Glomerular endothelial cell (primary cell): ENCODE results near the gene CEP131. TPM values are rescaled to one million over a fixed set of nuclear protein-coding genes. Genes with fewer than 3 reads are reported as not detected.
"Not testable (repeated sequence)": the region's sequence is repeated elsewhere in the genome, so short reads cannot be mapped to it uniquely, and the experiment has no call there.

Experiments used
- DNase-seq: peaks from one replicate; pipeline ENCODE4 v3.0.0-alpha.2; 2011; ENCODE audit warnings: low read depth, low spot score; ENCODE audit errors: extremely low read depth
- total RNA-seq: library from RNA; depleted of rRNA; stranded (reverse); fragments of >200 nt; gene quantifications from 2 replicates; pipeline ENCODE4 v1.2.3, GENCODE V29; 2015

CEP131 gene
- total RNA-seq, 1 donor from 2014 or later = 14.6 TPM

DNA sequence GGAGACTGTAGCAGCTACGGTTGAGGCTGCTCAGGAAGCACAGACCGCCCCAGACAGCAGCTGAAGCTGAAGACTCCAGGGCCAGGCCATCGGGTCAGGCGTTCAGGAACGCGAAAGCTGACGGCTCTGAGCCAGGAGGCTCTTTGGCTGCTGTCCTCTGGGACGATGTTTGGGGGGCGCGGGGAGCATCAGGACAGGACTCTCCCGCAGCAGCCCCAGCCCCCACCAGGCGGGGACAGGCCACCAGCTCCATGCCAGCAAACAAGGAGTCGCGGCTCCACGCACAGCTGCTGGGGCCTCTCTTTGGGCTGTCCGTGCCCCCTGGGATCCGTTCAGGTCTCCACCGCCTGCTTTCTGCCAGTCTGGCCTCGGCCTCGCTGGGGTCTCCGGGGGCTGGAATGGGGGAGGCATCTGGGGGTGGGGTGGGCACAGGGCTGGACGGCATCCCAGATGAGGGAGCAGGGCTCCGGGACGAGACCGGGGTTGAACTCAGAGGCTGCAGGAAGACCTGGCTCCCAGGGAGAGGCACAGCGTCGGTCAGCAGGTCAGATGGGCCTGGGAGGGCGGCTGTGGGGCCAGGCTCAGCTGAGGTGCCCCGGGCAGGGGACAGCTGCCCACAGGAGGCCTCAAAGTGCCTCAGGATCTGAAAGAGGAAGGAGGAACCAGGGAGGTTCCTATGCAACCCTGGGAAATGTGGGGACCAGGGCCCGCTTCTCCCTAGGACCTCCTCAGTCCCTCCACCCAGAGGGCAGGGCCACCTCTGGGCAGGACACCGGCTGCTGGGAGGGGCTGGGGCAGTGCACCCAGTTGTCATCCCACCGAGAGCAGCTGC, 6.3 kb upstream of the CEP131 start:
- DNase-seq = no peak

DNA sequence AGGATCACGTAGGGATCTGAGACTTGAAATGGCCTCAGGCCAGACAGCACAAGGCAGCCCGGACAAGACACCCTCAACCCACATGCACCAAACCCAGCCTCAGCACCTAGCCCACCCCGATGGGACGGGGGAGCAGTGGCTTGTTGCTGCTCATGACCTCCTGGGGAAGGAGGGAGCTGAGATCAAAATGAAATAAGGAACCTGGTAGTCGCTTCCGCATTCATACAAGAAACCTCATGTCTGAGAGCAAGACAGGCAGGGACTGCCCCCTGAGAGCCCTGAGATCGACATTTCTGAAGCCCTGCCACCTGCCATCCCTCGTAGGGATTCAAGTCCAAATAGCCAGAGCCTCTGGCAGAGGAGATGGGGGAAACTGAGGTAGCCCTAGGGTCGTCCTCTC, 5.7 kb upstream of the CEP131 start:
- DNase-seq = no peak

DNA sequence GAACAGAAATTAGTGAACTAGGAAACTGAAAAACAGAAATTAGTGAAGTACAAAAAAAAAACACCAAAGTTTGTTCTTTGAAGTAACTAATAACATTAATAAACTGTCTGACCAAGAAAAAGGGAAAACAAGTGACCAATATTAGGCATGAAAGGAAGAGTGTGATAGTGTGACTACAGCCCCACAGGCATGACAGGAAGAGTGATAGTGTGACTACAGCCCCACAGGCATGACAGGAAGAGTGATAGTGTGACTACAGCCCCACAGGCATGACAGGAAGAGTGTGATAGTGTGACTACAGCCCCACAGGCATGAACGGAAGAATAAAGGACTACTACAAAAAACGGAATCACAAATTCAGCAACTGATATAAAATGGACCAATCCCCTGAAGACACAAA, 4.9 kb upstream of the CEP131 start:
- not testable (repeated sequence) for DNase-seq

DNA sequence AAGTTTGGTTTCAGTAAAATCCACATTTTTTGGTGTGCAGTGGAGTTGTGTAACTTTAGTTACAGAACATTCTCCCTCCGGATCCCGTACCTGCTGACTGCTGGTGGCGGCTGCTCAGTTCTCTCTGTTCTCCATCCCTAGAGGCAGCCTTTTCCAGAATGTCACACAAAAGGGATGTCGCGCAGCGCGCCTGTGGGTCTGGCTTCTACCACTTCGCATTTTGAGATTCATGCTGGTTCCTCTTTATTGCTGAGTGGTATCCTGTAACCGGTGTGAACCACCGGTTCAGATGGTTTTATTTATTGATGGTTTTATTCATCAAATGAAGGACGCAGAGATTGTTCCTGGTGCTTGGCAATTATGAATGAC, 981 bp upstream of the CEP131 start:
- DNase-seq = no peak

DNA sequence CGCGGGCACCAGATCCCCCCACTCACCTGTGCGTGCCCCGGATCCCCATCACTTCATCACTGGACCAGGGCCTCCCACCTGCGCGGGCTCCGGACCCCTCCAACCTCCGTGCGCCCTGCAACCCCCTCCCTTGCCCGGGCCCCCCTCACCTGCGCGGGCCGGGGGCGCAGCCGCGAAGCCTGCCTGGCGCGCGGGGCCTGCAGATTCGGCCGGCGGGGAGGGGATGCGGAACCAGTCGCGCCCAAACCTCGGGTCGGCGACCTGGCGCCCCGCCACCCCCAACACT, 202 bp downstream of the CEP131 start:
- DNase-seq = no peak

DNA sequence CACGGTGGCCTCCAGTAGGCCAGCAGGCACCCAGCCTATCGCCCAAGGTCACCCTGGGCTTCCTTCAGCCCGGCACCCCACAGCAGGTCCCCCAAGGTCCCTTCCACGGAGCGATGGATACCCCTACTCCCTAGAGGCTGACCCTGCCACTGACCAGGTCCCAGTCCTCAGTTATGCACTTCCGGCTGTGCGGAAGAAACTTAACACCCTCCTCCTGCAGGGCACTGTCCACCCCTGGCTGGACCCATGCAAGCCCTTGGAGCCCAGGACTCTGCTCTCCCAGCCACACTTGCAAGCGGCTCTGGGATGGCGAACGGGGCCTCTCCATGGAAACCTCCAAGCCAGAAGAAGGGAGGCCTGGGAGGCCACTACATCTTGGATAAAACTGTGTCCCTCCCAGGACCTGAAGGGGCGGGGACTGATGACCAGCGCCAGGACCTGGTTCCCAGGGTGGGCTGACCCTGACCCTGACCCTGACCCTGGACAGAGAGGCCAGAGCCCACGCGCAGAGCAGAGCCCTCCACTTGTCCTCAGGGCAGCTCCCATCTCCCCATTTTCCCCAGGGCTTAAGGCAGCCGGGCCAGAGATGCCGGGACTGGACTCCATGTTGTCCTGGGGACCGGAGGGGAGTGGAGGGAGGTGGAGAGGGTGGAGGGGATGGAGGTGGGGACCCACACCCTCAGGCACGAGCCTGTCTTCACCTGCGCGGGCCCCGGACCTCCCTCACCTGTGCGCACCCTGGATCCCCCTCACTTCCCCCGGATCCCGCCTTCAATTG, 734 bp downstream of the CEP131 start:
- DNase-seq = no peak

DNA sequence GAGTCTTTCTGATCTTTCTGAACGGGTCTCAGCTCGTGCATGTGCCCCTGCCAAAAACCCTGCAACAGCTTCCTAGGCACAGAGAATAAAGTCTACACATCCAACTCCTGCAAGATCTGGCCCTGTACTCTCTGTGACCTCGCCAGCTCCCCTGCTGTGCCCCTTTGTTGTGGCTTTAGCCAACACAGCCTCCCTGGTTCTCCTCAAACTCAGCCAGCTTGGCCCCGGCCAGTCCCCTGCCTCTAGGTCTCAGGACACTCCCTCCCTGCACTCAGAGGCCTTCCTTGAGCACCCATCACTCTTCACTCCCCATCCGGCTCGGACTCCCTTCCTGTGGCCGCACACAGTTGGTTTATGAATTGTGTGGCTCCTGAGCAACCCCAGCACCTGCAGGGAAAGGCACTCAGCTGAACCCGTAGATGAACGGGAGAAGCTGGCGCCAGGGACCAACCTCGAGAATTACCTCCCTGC, 1.4 kb downstream of the CEP131 start:
- no peak for DNase-seq

DNA sequence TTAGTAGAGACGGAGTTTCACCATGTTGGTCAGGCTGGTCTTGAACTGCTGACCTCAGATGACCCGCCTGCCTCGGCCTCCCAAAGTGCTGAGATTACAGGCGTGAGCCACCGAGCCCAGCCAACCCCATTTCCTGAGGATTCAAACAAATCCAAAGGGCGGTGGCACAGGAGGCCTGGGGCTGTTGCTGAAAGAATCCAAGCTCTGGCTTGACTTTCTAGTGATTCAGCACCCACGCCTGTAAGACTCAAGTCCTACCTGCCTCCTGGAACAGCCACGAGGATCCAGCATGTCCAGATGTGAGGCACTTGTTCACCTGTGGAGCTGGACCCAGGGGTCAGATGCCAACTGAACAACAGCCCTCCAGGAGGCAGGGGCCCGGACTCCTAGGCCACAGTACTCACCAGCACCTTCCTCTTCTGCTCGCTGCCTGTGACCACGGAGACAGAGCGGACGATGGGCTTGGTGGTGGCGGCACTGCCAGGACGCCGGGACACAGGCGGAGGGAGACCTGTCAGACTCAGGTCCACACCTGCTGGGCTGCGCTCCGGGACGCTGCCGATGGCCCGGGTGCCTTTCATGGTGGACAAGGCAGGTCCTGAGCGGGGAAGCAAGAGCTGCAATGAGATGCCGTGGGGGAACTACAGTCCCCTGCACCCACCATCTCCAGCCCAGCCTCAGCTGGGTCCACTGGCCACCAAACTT, 3.1 kb downstream of the CEP131 start:
- no peak for DNase-seq

DNA sequence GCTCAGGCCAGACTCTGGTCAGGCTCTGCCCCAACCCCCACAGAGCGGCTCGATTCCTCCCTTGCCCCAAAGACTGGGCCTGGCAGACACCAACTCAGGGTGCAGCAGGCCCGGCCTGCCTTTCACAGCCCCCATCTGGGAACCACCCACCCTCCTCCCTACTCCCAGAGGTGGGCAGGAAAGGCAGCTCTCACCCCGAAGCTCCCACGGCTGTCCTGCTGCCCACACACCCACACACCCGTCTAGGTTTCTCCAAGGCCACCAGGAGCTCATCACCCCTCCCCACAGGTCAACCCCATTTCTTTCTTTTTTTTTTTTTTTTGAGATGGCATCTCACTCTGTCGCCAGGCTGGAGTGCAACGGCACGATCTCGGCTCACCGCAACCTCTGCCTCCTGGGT, 3.8 kb downstream of the CEP131 start:
- no peak for DNase-seq

DNA sequence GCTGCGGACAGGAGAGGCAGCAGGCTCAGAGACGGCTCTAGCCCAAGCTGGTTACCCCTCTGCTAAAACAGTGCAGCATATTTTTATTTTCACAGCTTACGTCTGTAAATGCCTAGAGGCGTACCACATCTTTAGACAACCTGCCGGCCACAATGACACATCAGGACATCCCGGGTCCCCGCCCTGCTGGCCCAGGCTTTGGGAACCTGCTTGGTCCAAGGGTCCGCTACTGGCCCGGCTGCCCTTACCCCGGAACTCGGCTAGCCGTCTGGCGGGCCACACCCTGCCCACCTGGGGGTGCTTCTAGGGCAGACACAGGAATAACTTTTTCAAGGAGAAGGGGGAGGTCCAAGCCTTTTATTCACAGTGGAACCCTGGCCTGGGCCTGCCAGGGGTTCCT, 4.3 kb downstream of the CEP131 start:
- DNase-seq = no peak

DNA sequence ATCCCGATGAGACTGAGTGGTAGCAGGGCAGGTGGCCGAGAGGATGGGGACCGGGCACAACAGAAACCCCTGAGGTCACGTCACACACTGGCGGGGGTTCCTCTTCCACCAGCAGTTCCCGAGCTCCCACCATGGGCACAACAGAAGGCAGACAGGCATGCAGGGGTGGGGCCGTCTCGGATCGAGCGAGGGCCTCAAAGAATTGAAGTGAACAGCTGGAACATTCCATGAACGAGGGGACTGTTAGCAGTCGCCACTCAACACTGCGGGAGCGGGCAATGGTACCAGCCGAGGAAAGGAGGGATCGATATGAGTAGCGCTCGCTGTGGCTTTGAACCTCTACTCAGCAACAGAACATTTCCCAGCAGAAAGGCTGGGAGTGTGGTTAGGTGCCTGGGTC, 5.3 kb downstream of the CEP131 start:
- DNase-seq = no peak

DNA sequence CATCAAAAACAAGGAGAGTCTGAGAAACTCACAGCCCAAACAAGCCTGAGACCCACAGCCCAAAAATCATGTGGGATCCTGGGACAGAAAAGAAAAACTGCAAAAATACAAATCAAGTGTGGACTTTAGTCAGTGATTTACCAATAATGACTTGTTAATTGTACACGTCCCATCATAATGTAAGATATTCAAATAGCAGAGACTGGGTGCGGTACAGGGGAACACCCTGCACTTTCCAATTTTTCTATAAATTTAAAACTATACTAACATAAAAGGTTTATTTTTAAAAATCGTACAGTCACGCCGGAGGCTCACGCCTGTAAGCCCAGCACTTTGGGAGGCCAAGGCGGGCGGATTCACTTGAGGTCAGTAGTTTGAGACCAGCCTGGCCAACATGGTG, 8.8 kb downstream of the CEP131 start:
- DNase-seq = no peak

DNA sequence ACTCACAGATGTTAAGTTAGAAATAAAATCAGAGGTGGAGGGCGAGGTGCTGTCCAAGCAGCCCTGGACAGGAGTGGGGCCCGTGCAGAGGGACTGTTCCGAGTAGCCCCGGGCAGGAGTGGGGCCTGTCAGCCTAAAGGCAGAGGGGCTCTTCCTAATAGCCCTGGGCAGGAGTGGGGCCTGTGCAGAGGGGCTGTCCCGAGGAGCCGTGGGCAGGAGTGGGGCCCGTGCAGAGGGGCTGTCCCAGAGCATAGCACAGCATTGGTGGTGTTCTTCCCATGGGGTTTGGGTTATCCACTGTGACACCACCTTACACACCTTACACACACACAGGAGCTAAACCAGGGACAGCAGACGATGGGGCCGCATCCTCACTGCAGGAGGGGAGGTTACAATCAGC, 10.4 kb downstream of the CEP131 start:
- no peak for DNase-seq

DNA sequence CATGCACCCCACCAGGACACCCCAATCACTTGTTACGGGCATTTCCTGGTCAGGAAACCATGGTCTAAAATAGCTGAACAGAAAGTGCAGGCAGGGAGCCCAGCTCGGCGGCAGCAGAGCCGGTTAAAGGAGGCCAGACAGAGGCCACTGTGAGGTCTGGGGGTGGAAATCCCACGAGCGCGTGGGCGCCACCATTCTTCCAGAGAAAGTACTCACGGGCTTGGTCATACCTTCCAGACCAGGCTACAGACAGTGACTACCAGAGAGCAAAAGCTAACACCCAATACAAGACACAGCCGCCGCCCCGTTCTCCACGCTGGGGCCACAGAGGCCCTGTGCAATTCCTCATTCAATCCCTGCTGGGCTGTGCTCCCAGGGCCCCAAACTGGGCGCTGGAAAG, 11.9 kb downstream of the CEP131 start:
- DNase-seq = no peak

DNA sequence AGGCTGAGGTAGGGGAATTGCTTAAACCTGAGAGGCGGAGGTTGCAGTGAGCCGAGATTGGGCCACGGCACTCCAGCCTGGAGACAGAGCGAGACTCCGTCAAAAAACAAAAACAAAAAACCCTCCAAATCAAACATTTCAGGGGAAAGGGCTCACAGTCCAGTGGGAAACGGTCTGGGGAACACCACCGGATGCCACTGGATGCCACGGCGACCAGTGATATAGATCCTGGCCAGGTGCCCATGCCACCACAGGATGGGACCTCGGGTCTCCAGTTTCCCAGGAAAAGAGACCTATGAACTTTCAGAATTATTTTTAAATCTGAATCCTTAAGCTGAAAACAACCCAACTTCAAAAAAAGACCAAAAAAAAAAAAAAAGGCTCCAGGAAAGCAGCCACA, 12.3 kb downstream of the CEP131 start:
- no peak for DNase-seq

DNA sequence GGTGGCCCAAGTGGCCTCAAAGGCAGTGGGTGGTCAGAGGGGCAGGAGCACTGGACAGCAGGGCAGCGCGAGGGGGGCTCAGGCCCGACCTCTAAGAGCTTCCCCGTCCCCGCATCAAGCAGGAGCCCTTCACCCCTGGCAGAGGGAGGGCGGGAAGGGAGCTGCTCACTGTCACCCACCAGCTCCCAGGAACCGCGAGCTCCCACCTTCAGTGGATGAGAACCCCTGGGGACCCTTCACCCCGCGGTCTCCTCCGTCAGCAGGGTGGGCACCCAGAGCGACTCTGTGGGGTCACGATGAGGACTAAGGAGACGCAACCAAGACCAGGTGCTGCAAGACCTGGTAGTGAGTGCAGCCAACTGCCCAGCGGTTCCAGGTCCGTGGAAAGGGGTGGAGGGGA, 13.6 kb downstream of the CEP131 start:
- no peak for DNase-seq

DNA sequence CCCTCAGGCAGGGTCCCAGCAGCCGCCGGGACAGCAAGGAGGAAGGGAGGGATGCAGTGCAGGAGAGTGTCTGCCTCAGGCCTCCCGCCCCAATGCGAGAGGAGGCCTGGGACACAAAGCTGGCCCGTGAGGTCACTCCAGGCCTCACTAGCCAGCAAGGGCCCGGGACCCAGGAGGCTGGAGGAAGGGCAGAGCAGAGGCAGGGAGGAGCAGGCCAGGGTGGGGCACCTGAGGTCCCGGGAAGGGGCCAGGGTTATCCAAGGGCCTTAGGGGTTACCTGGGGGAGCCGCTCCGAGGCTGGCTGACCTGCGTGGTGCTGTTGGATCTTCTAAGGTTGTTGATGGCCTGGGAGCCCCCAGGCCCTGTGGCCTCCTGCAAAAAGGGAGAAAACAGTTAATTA, 14.1 kb downstream of the CEP131 start:
- DNase-seq = no peak

DNA sequence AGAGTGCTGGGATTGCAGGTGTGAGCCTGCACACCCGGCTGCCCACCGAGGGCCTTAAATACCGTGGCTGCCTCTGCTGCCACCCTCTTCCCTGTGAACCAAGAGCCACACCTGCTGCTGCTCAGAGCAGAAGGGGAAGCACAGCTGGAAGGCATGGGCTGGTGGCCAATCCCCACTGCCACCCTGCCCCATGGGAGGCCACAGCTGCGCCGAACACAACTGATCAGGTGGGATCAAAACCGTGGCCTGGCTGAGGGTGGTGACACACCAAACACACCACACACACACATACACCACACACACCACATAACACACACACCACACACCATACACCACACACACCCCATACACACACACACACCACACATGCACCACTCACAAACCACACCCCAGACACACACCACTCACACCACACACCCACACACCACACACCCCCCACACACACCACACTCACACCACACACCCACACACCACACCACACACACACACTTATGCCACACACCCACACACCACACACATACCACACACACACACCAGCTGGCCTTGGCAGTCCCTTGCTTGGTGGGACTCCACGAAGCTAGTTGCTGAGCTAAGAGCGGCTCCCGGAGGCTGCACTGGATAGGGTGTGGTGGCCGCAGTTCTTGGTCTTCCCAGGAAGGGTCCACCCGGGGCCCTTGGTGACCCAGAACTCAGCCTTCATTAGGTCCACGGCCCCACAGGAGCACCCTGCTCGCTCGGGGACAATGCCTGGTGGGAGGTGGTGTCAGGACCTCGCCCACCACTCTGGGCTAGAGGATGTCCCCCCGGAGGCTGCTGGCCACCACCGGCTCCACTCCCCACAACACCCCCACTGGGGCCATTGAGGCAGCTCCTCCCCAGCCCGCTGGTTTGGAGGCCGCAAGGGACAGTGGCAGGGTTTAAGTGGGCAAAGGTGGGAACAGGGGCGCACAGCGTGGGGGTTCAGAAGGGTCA, 14.9 kb downstream of the CEP131 start:
- DNase-seq = no peak

DNA sequence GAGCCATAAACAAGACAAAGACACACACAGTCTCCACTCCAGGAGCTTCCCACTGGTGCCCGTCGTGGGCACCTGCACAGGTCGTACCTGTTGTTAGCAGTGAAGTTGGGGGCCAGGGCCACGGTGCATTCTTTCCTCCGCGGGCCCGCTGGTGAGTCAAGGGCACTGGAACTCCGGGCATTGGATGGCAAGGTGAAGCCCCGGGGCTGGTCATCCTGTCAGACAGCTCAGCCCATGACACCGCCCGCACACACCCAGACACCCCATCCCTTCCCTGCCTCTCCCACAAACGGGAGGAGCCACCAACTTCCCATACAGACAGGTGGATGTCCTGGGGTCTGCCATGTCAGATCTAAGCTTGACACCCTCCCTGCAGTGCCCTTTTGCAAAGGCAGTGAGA, 16.1 kb downstream of the CEP131 start:
- DNase-seq = no peak

DNA sequence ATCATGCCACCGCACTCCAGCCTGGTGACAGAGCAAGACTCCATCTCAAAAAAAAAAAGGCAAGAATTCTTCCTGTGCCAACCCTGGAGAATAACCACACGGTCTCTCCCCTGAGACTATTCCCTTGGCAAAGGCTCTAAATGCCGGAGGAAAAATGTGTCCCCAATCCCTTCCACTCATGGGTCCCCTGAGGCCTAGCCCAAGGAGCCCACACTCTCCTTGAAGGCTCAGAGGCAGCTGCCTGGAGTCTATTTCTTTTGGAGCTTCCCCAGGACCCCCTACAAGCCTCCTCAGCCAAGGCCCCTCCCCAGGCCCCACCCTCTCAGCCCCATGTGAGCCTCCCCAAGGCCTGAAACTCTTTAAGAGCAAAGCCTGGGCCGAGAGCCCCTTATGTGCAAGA, 16.6 kb downstream of the CEP131 start:
- DNase-seq = no peak

DNA sequence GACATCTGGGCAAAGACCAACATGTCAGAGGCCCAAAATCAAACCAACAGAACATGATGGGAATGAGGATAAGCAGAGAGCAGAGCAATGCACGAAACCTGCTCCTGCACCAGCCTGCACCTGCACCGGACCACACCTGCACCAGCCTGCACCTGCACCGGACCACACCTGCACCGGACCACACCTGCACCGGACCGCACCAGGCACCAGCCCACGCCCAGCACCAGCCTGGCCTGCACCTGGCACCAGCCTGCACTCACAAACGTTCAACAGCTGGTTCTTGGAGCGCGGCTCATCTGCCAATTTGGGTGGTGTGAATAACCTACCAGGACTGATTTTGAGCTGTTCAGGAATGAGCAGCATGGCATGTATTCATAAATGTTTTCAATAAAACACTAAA, 18.2 kb downstream of the CEP131 start:
- no peak for DNase-seq
